H9 (cell line): ENCODE data around the gene SH3RF3. TPM values are rescaled to one million over a fixed set of nuclear protein-coding genes. Genes with fewer than 3 reads are reported as not detected.

Experiments
- DNase-seq: peaks from one replicate; pipeline ENCODE4 v3.0.0-alpha.2; 2017
- H2AFZ ChIP-seq: one replicate; pipeline ENCODE4 v1.6.1; 2013; ENCODE audit warnings: mild to moderate bottlenecking, low read length, control low read depth, moderate library complexity
- H2AK5ac ChIP-seq: 2 replicates; pipeline ENCODE4 v1.6.1; 2013; ENCODE audit warnings: low read length, control low read depth, mixed read lengths; ENCODE audit not compliant: insufficient read length
- H2BK120ac ChIP-seq: one replicate; pipeline ENCODE4 v1.6.1; 2013; ENCODE audit warnings: low read depth, mild to moderate bottlenecking, low read length, control low read depth, inconsistent platforms; ENCODE audit not compliant: poor library complexity, severe bottlenecking
- H2BK12ac ChIP-seq: 2 replicates; pipeline ENCODE4 v1.6.1; 2013; ENCODE audit warnings: low read length, control low read depth, mixed read lengths, low read depth; ENCODE audit not compliant: insufficient read length
- H2BK15ac ChIP-seq: 2 replicates; pipeline ENCODE4 v1.6.1; 2013; ENCODE audit warnings: low read depth, low read length, control low read depth
- H2BK20ac ChIP-seq: one replicate; pipeline ENCODE4 v1.6.1; 2013; ENCODE audit warnings: low read depth, mild to moderate bottlenecking, low read length, control low read depth, inconsistent platforms; ENCODE audit not compliant: poor library complexity, severe bottlenecking
- H2BK5ac ChIP-seq: 2 replicates; pipeline ENCODE4 v1.6.1; 2013; ENCODE audit warnings: low read length, control low read depth, mixed read lengths; ENCODE audit not compliant: insufficient read length
- H3K14ac ChIP-seq: 2 replicates; pipeline ENCODE4 v1.6.1; 2013; ENCODE audit warnings: low read length, control low read depth; ENCODE audit not compliant: insufficient read depth
- H3K18ac ChIP-seq: 2 replicates; pipeline ENCODE4 v1.6.1; 2013; ENCODE audit warnings: low read depth, mild to moderate bottlenecking, mixed read lengths, low read length, control low read depth; ENCODE audit not compliant: insufficient read length
- H3K23ac ChIP-seq: 2 replicates; pipeline ENCODE4 v1.6.1; 2013; ENCODE audit warnings: low read length, control low read depth, mixed read lengths, low read depth; ENCODE audit not compliant: insufficient read length
- H3K23me2 ChIP-seq: 2 replicates; pipeline ENCODE4 v1.6.1; 2013; ENCODE audit warnings: low read depth, mild to moderate bottlenecking, mixed read lengths, low read length, control low read depth; ENCODE audit not compliant: insufficient read length, poor library complexity, severe bottlenecking
- H3K27ac ChIP-seq: 2 replicates; pipeline ENCODE4 v1.5.1; 2013; ENCODE audit warnings: low read length, control low read depth, mixed read lengths, low read depth; ENCODE audit not compliant: insufficient read length
- H3K27me3 ChIP-seq: 2 replicates; pipeline ENCODE4 v1.6.1; 2013; ENCODE audit warnings: low read length, control low read depth, inconsistent platforms; ENCODE audit not compliant: insufficient read depth
- H3K4ac ChIP-seq: 2 replicates; pipeline ENCODE4 v1.6.1; 2013; ENCODE audit warnings: low read depth, mild to moderate bottlenecking, control low read depth, inconsistent platforms, low read length, moderate library complexity
- H3K4me1 ChIP-seq: 2 replicates; pipeline ENCODE4 v1.6.1; 2013; ENCODE audit warnings: low read length, control low read depth, inconsistent platforms; ENCODE audit not compliant: insufficient read depth
- H3K4me2 ChIP-seq: 2 replicates; pipeline ENCODE4 v1.6.1; 2013; ENCODE audit warnings: low read length, control low read depth, mixed read lengths; ENCODE audit not compliant: insufficient read length, insufficient read depth
- H3K56ac ChIP-seq: 2 replicates; pipeline ENCODE4 v1.6.1; 2013; ENCODE audit warnings: low read depth, mild to moderate bottlenecking, mixed read lengths, low read length, control low read depth; ENCODE audit not compliant: insufficient read length
- H3K79me1 ChIP-seq: 2 replicates; pipeline ENCODE4 v1.6.1; 2013; ENCODE audit warnings: low read depth, mild to moderate bottlenecking, moderate library complexity, low read length, control low read depth, inconsistent platforms; ENCODE audit not compliant: insufficient read depth, poor library complexity, severe bottlenecking
- H3K79me2 ChIP-seq: 2 replicates; pipeline ENCODE4 v1.6.1; 2013; ENCODE audit warnings: low read length, control low read depth, inconsistent platforms; ENCODE audit not compliant: insufficient read depth
- H3K9ac ChIP-seq: 2 replicates; pipeline ENCODE4 v1.6.1; 2013; ENCODE audit warnings: low read length, control low read depth, mixed read lengths; ENCODE audit not compliant: insufficient read length; ENCODE audit errors: extremely low read depth
- H3K9me3 ChIP-seq: one replicate; pipeline ENCODE4 v1.6.1; 2013; ENCODE audit warnings: low read depth, low read length, inconsistent platforms; ENCODE audit not compliant: control insufficient read depth
- H3T11ph ChIP-seq: one replicate; pipeline ENCODE4 v1.6.1; 2013; ENCODE audit warnings: mild to moderate bottlenecking, low read length, control low read depth, inconsistent platforms
- H4K20me1 ChIP-seq: one replicate; pipeline ENCODE4 v1.6.1; 2013; ENCODE audit not compliant: control insufficient read depth, insufficient read length, insufficient read depth
- H4K5ac ChIP-seq: 2 replicates; pipeline ENCODE4 v1.6.1; 2013; ENCODE audit warnings: low read depth, mild to moderate bottlenecking, mixed read lengths, low read length, control low read depth; ENCODE audit not compliant: insufficient read length
- H4K8ac ChIP-seq: replicated peaks from 2 replicates; pipeline ENCODE4 v1.6.1; 2013; ENCODE audit warnings: low read length, control low read depth, mixed read lengths, low read depth; ENCODE audit not compliant: insufficient read length
- H4K91ac ChIP-seq: 2 replicates; pipeline ENCODE4 v1.6.1; 2013; ENCODE audit warnings: low read depth, mild to moderate bottlenecking, moderate library complexity, mixed read lengths, low read length, control low read depth; ENCODE audit not compliant: insufficient read length
- H3K27ac Mint-ChIP-seq, 3 experiments: 2 replicates in 2 of 3; 3 replicates in 1 of 3; pipeline ENCODE4 v1.8.0; 2020 to 2021; ENCODE audit warnings: mixed read lengths in 3 of 3, mild to moderate bottlenecking in 1 of 3, moderate library complexity in 1 of 3
- H3K27me3 Mint-ChIP-seq: 2 replicates; pipeline ENCODE4 v1.8.0; 2021; ENCODE audit warnings: low read depth, mild to moderate bottlenecking, moderate library complexity, mixed read lengths
- H3K36me3 Mint-ChIP-seq, 3 experiments: 2 replicates in 2 of 3; 3 replicates in 1 of 3; pipeline ENCODE4 v1.8.0; 2020 to 2021; ENCODE audit warnings: low read depth in 3 of 3, mixed read lengths in 3 of 3; ENCODE audit not compliant: insufficient read depth in 1 of 3
- H3K4me1 Mint-ChIP-seq, 2 experiments: 2 replicates each; pipeline ENCODE4 v1.8.0; 2020; ENCODE audit warnings: mixed read lengths in 2 of 2
- H3K4me3 Mint-ChIP-seq, 2 experiments: 2 replicates in 1 of 2; 3 replicates in 1 of 2; pipeline ENCODE4 v1.8.0; 2020 to 2021; ENCODE audit warnings: mild to moderate bottlenecking in 2 of 2, mixed read lengths in 2 of 2, moderate library complexity in 1 of 2
- H3K9me3 Mint-ChIP-seq, 2 experiments: 2 replicates in 1 of 2; 3 replicates in 1 of 2; pipeline ENCODE4 v1.8.0; 2020; ENCODE audit warnings: mild to moderate bottlenecking in 2 of 2, mixed read lengths in 2 of 2, moderate library complexity in 1 of 2
- WGBS: extraction: QIAGEN DNeasy Blood & Tissue Kit; methylation state at CpG from one replicate; pipeline ENCODE4 v1.1.7; 2013; ENCODE audit warnings: missing lambda C conversion rate, low lambda C conversion rate, mixed read lengths; ENCODE audit not compliant: insufficient read length; ENCODE audit errors: extremely low coverage; 5-methylcytosine and 5-hydroxymethylcytosine counted together
- total RNA-seq: library from RNA; stranded (reverse); gene quantifications from 2 replicates; pipeline ENCODE4 v1.2.1, GENCODE V29; 2021
- TF ChIP-seq, protein P1 (sequence below): fragments of 200-600 bp; sonication (generic); conservative IDR thresholded peaks from 3 replicates; pipeline ENCODE4 v1.8.0; 2021; ENCODE audit warnings: antibody characterized with exemption, mild to moderate bottlenecking

The SH3RF3 gene
- total RNA-seq, 1 experiment from 2014 or later, result 0.46 TPM

DNA sequence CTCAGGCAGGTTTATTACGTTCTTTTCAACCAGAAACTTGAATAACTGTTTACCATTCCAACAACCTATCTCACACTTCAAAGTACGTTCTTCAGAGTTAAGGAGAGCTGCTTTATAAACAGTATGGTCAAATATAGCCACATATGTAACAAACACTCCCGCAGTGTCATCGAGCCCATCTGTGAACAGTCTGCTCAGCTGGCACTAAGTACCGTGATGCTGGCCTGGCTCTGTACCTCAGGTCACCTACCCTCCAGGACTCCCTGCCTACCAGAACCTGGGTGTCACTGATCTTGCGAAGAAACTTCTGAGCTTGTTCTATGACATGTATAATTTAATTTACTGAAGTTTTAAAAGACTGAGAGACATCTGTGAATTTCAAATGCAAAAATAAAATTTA is 413.4 kb downstream of the SH3RF3 start:
- no peak overlapping the region for H3K4ac ChIP-seq
- no peak overlapping the region for H3K14ac ChIP-seq
- H3K36me3 Mint-ChIP-seq, result peaks cover 4 to 15% (median 11%) of the 10 kb centered on the region in 3 experiments; a peak in 6 of 7 replicates
- no CpG with 5 or more reads among the region's 6 CpGs for WGBS
- no peak overlapping the region for H2BK12ac ChIP-seq
- H4K5ac ChIP-seq, result no peak overlapping the region
- H3K27me3 Mint-ChIP-seq, result peaks cover 7% of the 10 kb centered on the region
- H3K23me2 ChIP-seq, result no peaks in the 10 kb centered on the region
- H3K79me1 ChIP-seq, result no peaks in the 10 kb centered on the region
- H2BK15ac ChIP-seq, result no peak overlapping the region
- H2BK120ac ChIP-seq, result no peak overlapping the region
- no peak overlapping the region for H4K91ac ChIP-seq
- H3K56ac ChIP-seq, result no peak overlapping the region
- H2AK5ac ChIP-seq, result no peak overlapping the region
- no peak overlapping the region for H3K4me2 ChIP-seq
- TF ChIP-seq, protein P1, sequence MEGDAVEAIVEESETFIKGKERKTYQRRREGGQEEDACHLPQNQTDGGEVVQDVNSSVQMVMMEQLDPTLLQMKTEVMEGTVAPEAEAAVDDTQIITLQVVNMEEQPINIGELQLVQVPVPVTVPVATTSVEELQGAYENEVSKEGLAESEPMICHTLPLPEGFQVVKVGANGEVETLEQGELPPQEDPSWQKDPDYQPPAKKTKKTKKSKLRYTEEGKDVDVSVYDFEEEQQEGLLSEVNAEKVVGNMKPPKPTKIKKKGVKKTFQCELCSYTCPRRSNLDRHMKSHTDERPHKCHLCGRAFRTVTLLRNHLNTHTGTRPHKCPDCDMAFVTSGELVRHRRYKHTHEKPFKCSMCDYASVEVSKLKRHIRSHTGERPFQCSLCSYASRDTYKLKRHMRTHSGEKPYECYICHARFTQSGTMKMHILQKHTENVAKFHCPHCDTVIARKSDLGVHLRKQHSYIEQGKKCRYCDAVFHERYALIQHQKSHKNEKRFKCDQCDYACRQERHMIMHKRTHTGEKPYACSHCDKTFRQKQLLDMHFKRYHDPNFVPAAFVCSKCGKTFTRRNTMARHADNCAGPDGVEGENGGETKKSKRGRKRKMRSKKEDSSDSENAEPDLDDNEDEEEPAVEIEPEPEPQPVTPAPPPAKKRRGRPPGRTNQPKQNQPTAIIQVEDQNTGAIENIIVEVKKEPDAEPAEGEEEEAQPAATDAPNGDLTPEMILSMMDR, result no peak
- no peak overlapping the region for H3K27ac ChIP-seq
- DNase-seq, result no peak
- no peaks in the 10 kb centered on the region for H3K4me1 ChIP-seq
- H3K18ac ChIP-seq, result no peak overlapping the region
- H4K8ac ChIP-seq, result no peak overlapping the region
- no peak overlapping the region for H2AFZ ChIP-seq
- H3K4me3 Mint-ChIP-seq, result no peak overlapping the region
- no peaks in the 10 kb centered on the region for H4K20me1 ChIP-seq
- no peak overlapping the region for H3K9ac ChIP-seq
- H3K23ac ChIP-seq, result no peak overlapping the region
- no peaks in the 10 kb centered on the region for H3K27me3 ChIP-seq
- no peaks in the 10 kb centered on the region for H3K9me3 ChIP-seq
- no peak overlapping the region for H3T11ph ChIP-seq
- H3K9me3 Mint-ChIP-seq, result peaks cover 0 to under 1% of the 10 kb centered on the region in 2 experiments; a peak in 2 of 5 replicates
- no peak overlapping the region for H3K27ac Mint-ChIP-seq
- no peak overlapping the region for H2BK5ac ChIP-seq
- peaks cover 0 to 2% of the 10 kb centered on the region in 2 experiments; a peak in 1 of 4 replicates for H3K4me1 Mint-ChIP-seq
- no peaks in the 10 kb centered on the region for H3K79me2 ChIP-seq
- no peak overlapping the region for H2BK20ac ChIP-seq
